ENCODE measurements around the gene MAGI1. TPM values are rescaled to one million over a fixed set of nuclear protein-coding genes. Genes with fewer than 3 reads are reported as not detected.

The MAGI1 gene
- total RNA-seq, 1 donor = 13.0 TPM

- H3K4me3 ChIP-seq (ENCODE audit: low read depth, low read length) = no peak overlapping the region
- TF ChIP-seq CTCF (IDR thresholded peaks at IDR 0.05; ENCODE audit: insufficient read depth, low read length) = no peak
- no peak for DNase-seq (ENCODE audit: low read depth)
These were observed 447.4 kb downstream of the MAGI1 start for GRCh38 chr3:65591313-65591712.

GRCh38 chr3:65588884-65589283 is 449.8 kb downstream of the MAGI1 start:
- TF ChIP-seq CTCF (IDR thresholded peaks at IDR 0.05; ENCODE audit: insufficient read depth, low read length) = no peak
- H3K4me3 ChIP-seq (ENCODE audit: low read depth, low read length) = no peak overlapping the region
- no peak for DNase-seq (ENCODE audit: low read depth)

GRCh38 chr3:65587650-65588439 is 450.9 kb downstream of the MAGI1 start:
- DNase-seq (ENCODE audit: low read depth) = no peak
- TF ChIP-seq CTCF (IDR thresholded peaks at IDR 0.05; ENCODE audit: insufficient read depth, low read length) = no peak
- no peak overlapping the region for H3K4me3 ChIP-seq (ENCODE audit: low read depth, low read length)

GRCh38 chr3:65584913-65585312 is 453.8 kb downstream of the MAGI1 start:
- TF ChIP-seq CTCF (IDR thresholded peaks at IDR 0.05; ENCODE audit: insufficient read depth, low read length) = no peak
- no peak for DNase-seq (ENCODE audit: low read depth)
- H3K4me3 ChIP-seq (ENCODE audit: low read depth, low read length) = no peak overlapping the region

- no peak overlapping the region for H3K4me3 ChIP-seq (ENCODE audit: low read depth, low read length)
- TF ChIP-seq CTCF (IDR thresholded peaks at IDR 0.05; ENCODE audit: insufficient read depth, low read length) = no peak
- peak; percentile 81 for DNase-seq (ENCODE audit: low read depth)
These were observed 454.7 kb downstream of the MAGI1 start for GRCh38 chr3:65584002-65584401.

- H3K4me3 ChIP-seq (ENCODE audit: low read depth, low read length) = no peak overlapping the region
- no peak for TF ChIP-seq CTCF (IDR thresholded peaks at IDR 0.05; ENCODE audit: insufficient read depth, low read length)
- peak; percentile 30 for DNase-seq (ENCODE audit: low read depth)
These were observed 455.5 kb downstream of the MAGI1 start for GRCh38 chr3:65583188-65583587.
